ENCODE results near the gene PSMD3.

DNA sequence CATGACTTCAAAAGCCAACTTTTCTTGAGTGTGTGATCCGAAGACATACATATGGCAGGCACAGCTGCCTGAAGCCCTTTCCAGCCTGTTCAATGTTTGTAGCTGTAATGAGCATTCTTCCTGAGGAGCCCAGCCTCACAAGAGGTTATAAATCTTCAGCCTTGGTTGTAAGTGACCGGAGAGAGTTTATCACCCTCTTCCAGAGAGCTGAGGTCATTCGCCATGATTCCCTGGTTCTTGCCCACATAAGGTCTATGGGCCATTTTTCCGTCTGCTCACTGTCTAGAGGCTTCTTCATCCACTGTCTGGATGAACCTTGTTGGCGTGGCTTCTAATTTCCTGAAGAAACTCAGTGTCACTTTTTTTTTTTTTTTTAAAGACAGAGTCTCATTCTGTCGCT lies 24.9 kb downstream of the PSMD3 start:
- TF ChIP-seq POLR2A (IDR thresholded peaks at IDR 0.05) (no peak), EP300 (IDR thresholded peaks at IDR 0.05) (no peak)
- TF ChIP-seq, protein P1, sequence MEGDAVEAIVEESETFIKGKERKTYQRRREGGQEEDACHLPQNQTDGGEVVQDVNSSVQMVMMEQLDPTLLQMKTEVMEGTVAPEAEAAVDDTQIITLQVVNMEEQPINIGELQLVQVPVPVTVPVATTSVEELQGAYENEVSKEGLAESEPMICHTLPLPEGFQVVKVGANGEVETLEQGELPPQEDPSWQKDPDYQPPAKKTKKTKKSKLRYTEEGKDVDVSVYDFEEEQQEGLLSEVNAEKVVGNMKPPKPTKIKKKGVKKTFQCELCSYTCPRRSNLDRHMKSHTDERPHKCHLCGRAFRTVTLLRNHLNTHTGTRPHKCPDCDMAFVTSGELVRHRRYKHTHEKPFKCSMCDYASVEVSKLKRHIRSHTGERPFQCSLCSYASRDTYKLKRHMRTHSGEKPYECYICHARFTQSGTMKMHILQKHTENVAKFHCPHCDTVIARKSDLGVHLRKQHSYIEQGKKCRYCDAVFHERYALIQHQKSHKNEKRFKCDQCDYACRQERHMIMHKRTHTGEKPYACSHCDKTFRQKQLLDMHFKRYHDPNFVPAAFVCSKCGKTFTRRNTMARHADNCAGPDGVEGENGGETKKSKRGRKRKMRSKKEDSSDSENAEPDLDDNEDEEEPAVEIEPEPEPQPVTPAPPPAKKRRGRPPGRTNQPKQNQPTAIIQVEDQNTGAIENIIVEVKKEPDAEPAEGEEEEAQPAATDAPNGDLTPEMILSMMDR (IDR thresholded peaks at IDR 0.05) = no peak
